H1 (cell line): ENCODE results near the gene THBD. TPM values are rescaled to one million over a fixed set of nuclear protein-coding genes. Genes with fewer than 3 reads are reported as not detected.

ENCODE experiments used
- CTCF ChIP-seq, 3 experiments: IDR thresholded peaks; 1 replicate in 2 of 3; 2 replicates in 1 of 3; pipeline versions ENCODE4 v1.5.1 to v1.6.1; 2011; ENCODE audit warnings: low read length in 3 of 3, mild to moderate bottlenecking in 3 of 3, inconsistent platforms in 2 of 3, low read depth in 1 of 3, moderate library complexity in 1 of 3; ENCODE audit not compliant: insufficient read depth in 1 of 3; ENCODE audit errors: control extremely low read depth in 1 of 3
- polyA plus RNA-seq, 7 experiments: library from polyadenylated mRNA; depleted of rRNA in 3 of 7; stranded (reverse) in 5 of 7; unstranded in 2 of 7; fragments of >200 nt in 5 of 7; fragments of 200-250 nt in 2 of 7; gene quantifications; 1 replicate in 5 of 7; 2 replicates in 1 of 7; 4 replicates in 1 of 7; pipeline versions ENCODE4 v1.2.1 to v1.2.3, GENCODE V29; 2011 to 2013; ENCODE audit warnings: missing spikeins in 2 of 7, mixed read lengths in 2 of 7
- total RNA-seq: library from RNA; stranded (reverse); fragmentation: NEBNext Ultra II Directional; extraction: Animal tissue kit (Norgen Biotek cat#: 25700); gene quantifications from 2 replicates; pipeline ENCODE4 v1.2.1, GENCODE V29; 2021

The THBD gene
- total and polyA plus RNA-seq, 2 of the 8 experiments (the other 6 are each of a cell fraction or from before 2014, with no cell fraction given), result 0.21 to 0.43 TPM

DNA sequence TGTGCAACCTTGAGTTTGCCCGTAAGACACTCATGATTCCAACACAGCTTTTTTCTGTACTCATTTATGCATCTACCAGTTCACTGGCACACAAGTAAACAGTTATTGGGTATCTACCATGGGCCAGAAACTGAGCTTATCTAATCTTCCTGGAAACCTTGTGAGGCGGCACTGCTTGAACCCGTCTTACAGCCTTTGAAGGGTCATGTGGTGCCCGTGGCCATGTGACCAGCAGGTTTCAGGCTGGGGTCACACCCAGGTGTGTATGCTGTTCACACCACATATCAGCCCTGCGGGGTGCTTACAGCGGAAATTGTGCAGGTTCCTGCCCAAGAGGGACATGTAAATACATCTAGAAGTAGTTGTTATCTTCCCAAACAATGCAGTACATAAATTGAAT lies 6.1 kb downstream of the THBD start (continued):
- TF ChIP-seq CTCF (IDR thresholded peaks at IDR 0.05; ENCODE audit: control extremely low read depth in 1 of 3, insufficient read depth in 1 of 3, low read depth in 1 of 3, low read length in 3 of 3), result peak in 2 of 3 experiments; percentile 7 to 35; a peak in 1 of 4 replicates
